H1 (cell line): ENCODE measurements around the gene OR51A4. TPM values are rescaled to one million over a fixed set of nuclear protein-coding genes. Genes with fewer than 3 reads are reported as not detected.

Experiments
- CTCF ChIA-PET: fragments of 300-600 bp; sonication (Branson Sonifier 250); formaldehyde crosslinking; loops from one replicate; lab custom pipeline; 2021; ENCODE audit not compliant: partially characterized antibody; lab: Charles Lee
- POLR2A ChIA-PET: fragments of 300-600 bp; sonication (Branson Sonifier 250); formaldehyde crosslinking; loops from one replicate; lab custom pipeline; 2021; ENCODE audit warnings: inconsistent platforms; ENCODE audit not compliant: partially characterized antibody; lab: Charles Lee
- DNase-seq, 2 experiments: peaks; one replicate each; pipeline versions ENCODE4 v3.0.0 to v3.0.0-alpha.2; 2010 to 2022; ENCODE audit warnings: low spot score in 2 of 2, low read depth in 1 of 2, mixed read lengths in 1 of 2
- FAIRE-seq: peaks from 2 replicates; lab custom pipeline; 2011; peaks lifted over from hg19 to GRCh38; lab: Jason Lieb, UNC
- H2AFZ ChIP-seq: 2 replicates; pipeline ENCODE4 v1.8.1; 2012; ENCODE audit warnings: low read length, inconsistent platforms
- H2AK5ac ChIP-seq: 2 replicates; pipeline ENCODE4 v1.6.1; 2013; ENCODE audit warnings: low read depth, low read length
- H2BK120ac ChIP-seq: replicated peaks from 2 replicates; pipeline ENCODE3; 2013; ENCODE audit warnings: low read depth, low read length, inconsistent platforms
- H2BK12ac ChIP-seq: 2 replicates; pipeline ENCODE4 v1.6.1; 2013; ENCODE audit warnings: low read depth, low read length
- H2BK15ac ChIP-seq: 2 replicates; pipeline ENCODE4 v1.6.1; 2013; ENCODE audit warnings: low read length
- H2BK20ac ChIP-seq: 2 replicates; pipeline ENCODE4 v1.6.1; 2013; ENCODE audit warnings: low read length
- H2BK5ac ChIP-seq: 2 replicates; pipeline ENCODE4 v1.6.1; 2013; ENCODE audit warnings: low read depth, low read length
- H3K14ac ChIP-seq: 2 replicates; pipeline ENCODE4 v1.6.1; 2013; ENCODE audit warnings: inconsistent platforms; ENCODE audit not compliant: insufficient read length
- H3K18ac ChIP-seq: 2 replicates; pipeline ENCODE4 v1.6.1; 2013; ENCODE audit warnings: low read length; ENCODE audit errors: extremely low read depth
- H3K23ac ChIP-seq: 2 replicates; pipeline ENCODE4 v1.6.1; 2013; ENCODE audit warnings: inconsistent platforms; ENCODE audit not compliant: insufficient read length
- H3K23me2 ChIP-seq: 2 replicates; pipeline ENCODE4 v1.6.1; 2013; ENCODE audit warnings: low read depth, low read length
- H3K27ac ChIP-seq: 2 replicates; pipeline ENCODE4 v1.6.1; 2011; ENCODE audit warnings: low read depth, low read length, inconsistent platforms
- H3K27me3 ChIP-seq, 4 experiments: replicated peaks in 1 of 4; 1 replicate in 1 of 4; 2 replicates in 3 of 4; pipeline versions ENCODE4 v1.6.1 to v1.8.1; 2011 to 2013; ENCODE audit warnings: low read length in 3 of 4, mild to moderate bottlenecking in 3 of 4, inconsistent platforms in 2 of 4, mixed read lengths in 2 of 4, moderate library complexity in 1 of 4; ENCODE audit not compliant: control insufficient read depth in 3 of 4, insufficient read depth in 3 of 4; ENCODE audit errors: extremely low read depth in 1 of 4
- H3K36me3 ChIP-seq, 4 experiments: 2 replicates each; pipeline versions ENCODE4 v1.6.1 to v1.8.1; 2011 to 2013; ENCODE audit warnings: mild to moderate bottlenecking in 4 of 4, low read length in 3 of 4, moderate library complexity in 2 of 4, control low read depth in 1 of 4, inconsistent platforms in 1 of 4; ENCODE audit not compliant: insufficient read depth in 4 of 4, control insufficient read depth in 2 of 4
- H3K4ac ChIP-seq: replicated peaks from 2 replicates; pipeline ENCODE3; 2013; ENCODE audit warnings: low read length, low read depth, mixed read lengths, inconsistent platforms; ENCODE audit not compliant: insufficient read length
- H3K4me1 ChIP-seq, 4 experiments: replicated peaks in 1 of 4; 1 replicate in 1 of 4; 2 replicates in 3 of 4; pipeline versions ENCODE4 v1.6.1 to v1.8.1; 2011 to 2013; ENCODE audit warnings: low read length in 3 of 4, inconsistent platforms in 2 of 4, mixed read lengths in 1 of 4; ENCODE audit not compliant: insufficient read depth in 4 of 4, control insufficient read depth in 3 of 4
- H3K4me2 ChIP-seq, 2 experiments: 2 replicates each; pipeline versions ENCODE4 v1.6.1 to v1.8.1; 2011 to 2013; ENCODE audit warnings: low read depth in 2 of 2, low read length in 2 of 2, control low read depth in 1 of 2, inconsistent platforms in 1 of 2, mild to moderate bottlenecking in 1 of 2; ENCODE audit not compliant: insufficient read depth in 1 of 2
- H3K4me3 ChIP-seq, 4 experiments: fragments of 200-600, 300-600 bp in 1 of 4; sonication (generic), shearing (Covaris generic), sonication (Bioruptor Twin) in 1 of 4; 2 replicates each; pipeline versions ENCODE4 v1.5.1 to v1.8.1; 2011 to 2016; ENCODE audit warnings: low read length in 4 of 4, low read depth in 3 of 4, control low read depth in 2 of 4, inconsistent platforms in 2 of 4, mild to moderate bottlenecking in 2 of 4, mixed read lengths in 1 of 4, moderate library complexity in 1 of 4; ENCODE audit not compliant: insufficient read depth in 2 of 4; ENCODE audit errors: extremely low read depth in 1 of 4
- H3K56ac ChIP-seq: replicated peaks from 2 replicates; pipeline ENCODE3; 2013; ENCODE audit warnings: low read depth, mild to moderate bottlenecking, mixed read lengths, low read length, inconsistent platforms; ENCODE audit not compliant: insufficient read length
- H3K79me1 ChIP-seq: 2 replicates; pipeline ENCODE4 v1.6.1; 2013; ENCODE audit warnings: low read depth, low read length, control low read depth
- H3K79me2 ChIP-seq, 2 experiments: 2 replicates each; pipeline versions ENCODE4 v1.6.1 to v1.8.1; 2012 to 2013; ENCODE audit warnings: low read length in 2 of 2, mild to moderate bottlenecking in 2 of 2, inconsistent platforms in 1 of 2; ENCODE audit not compliant: insufficient read depth in 2 of 2, control insufficient read depth in 1 of 2
- H3K9ac ChIP-seq, 4 experiments: replicated peaks in 1 of 4; 1 replicate in 1 of 4; 2 replicates in 3 of 4; pipeline versions ENCODE4 v1.6.1 to v1.8.1; 2011 to 2013; ENCODE audit warnings: low read depth in 3 of 4, low read length in 3 of 4, control low read depth in 2 of 4, mild to moderate bottlenecking in 2 of 4, moderate library complexity in 2 of 4, inconsistent platforms in 1 of 4; ENCODE audit errors: extremely low read depth in 1 of 4
- H3K9me3 ChIP-seq, 2 experiments: 2 replicates each; pipeline versions ENCODE4 v1.6.1 to v1.8.1; 2012 to 2013; ENCODE audit warnings: mild to moderate bottlenecking in 2 of 2, moderate library complexity in 2 of 2, control low read depth in 1 of 2, inconsistent platforms in 1 of 2, low read depth in 1 of 2, low read length in 1 of 2, mixed read lengths in 1 of 2; ENCODE audit not compliant: insufficient read depth in 2 of 2
- H4K20me1 ChIP-seq, 2 experiments: replicated peaks in 1 of 2; 2 replicates each; pipeline versions ENCODE3 to v1.8.1; 2011 to 2013; ENCODE audit warnings: inconsistent platforms in 2 of 2, low read length in 2 of 2, mild to moderate bottlenecking in 1 of 2; ENCODE audit not compliant: insufficient read depth in 2 of 2, control insufficient read depth in 1 of 2
- H4K5ac ChIP-seq: 2 replicates; pipeline ENCODE4 v1.6.1; 2013; ENCODE audit warnings: low read length, low read depth, mixed read lengths, inconsistent platforms; ENCODE audit not compliant: insufficient read length
- H4K8ac ChIP-seq: 2 replicates; pipeline ENCODE4 v1.8.0; 2013; ENCODE audit warnings: mild to moderate bottlenecking, moderate library complexity, low read length, inconsistent platforms; ENCODE audit not compliant: insufficient read depth; ENCODE audit errors: extremely low read depth
- H4K91ac ChIP-seq: replicated peaks from 2 replicates; pipeline ENCODE3; 2013; ENCODE audit warnings: low read length, mixed read lengths, inconsistent platforms; ENCODE audit not compliant: insufficient read length
- RAD21 ChIP-seq, 2 experiments: IDR thresholded peaks in 1 of 2; conservative IDR thresholded peaks in 1 of 2; 2 replicates each; pipeline ENCODE4 v1.6.1; 2011; ENCODE audit warnings: low read depth in 2 of 2, low read length in 2 of 2, improper control_type of control experiment in 1 of 2, inconsistent platforms in 1 of 2, mild to moderate bottlenecking in 1 of 2, moderate library complexity in 1 of 2
- WGBS, 2 experiments: shearing (Covaris generic) in 1 of 2; methylation state at CpG; one replicate each; pipeline versions ENCODE4 v1.1.6 to v1.1.7; 2013 to 2015; ENCODE audit warnings: low lambda C conversion rate in 2 of 2, mixed read lengths in 2 of 2, inconsistent platforms in 1 of 2, low coverage in 1 of 2, missing lambda C conversion rate in 1 of 2; ENCODE audit not compliant: insufficient replicate concordance in 2 of 2, insufficient coverage in 1 of 2, insufficient read length in 1 of 2; ENCODE audit errors: extremely low coverage in 1 of 2, missing lambda C conversion rate in 1 of 2; 5-methylcytosine and 5-hydroxymethylcytosine counted together
- polyA plus RNA-seq, 7 experiments: library from polyadenylated mRNA; depleted of rRNA in 3 of 7; stranded (reverse) in 5 of 7; unstranded in 2 of 7; fragments of >200 nt in 5 of 7; fragments of 200-250 nt in 2 of 7; gene quantifications; 1 replicate in 5 of 7; 2 replicates in 1 of 7; 4 replicates in 1 of 7; pipeline versions ENCODE4 v1.2.1 to v1.2.3, GENCODE V29; 2011 to 2013; ENCODE audit warnings: missing spikeins in 2 of 7, mixed read lengths in 2 of 7
- total RNA-seq: library from RNA; stranded (reverse); fragmentation: NEBNext Ultra II Directional; extraction: Animal tissue kit (Norgen Biotek cat#: 25700); gene quantifications from 2 replicates; pipeline ENCODE4 v1.2.1, GENCODE V29; 2021

Gene OR51A4
- total and polyA plus RNA-seq, 2 of the 8 experiments (the other 6 are each of a cell fraction or from before 2014, with no cell fraction given) = not detected

GRCh38 chr11:4982678-4983077 lies 35.3 kb upstream of the OR51A4 start:
- Histone ChIP-seq H4K5ac (no peak overlapping the region), H2AK5ac (no peak overlapping the region), H2BK5ac (no peak overlapping the region), H3K4me1 (no peaks in the 10 kb centered on the region), H2AFZ (no peak overlapping the region), H3K18ac (no peak overlapping the region), H3K79me2 (no peaks in the 10 kb centered on the region), H3K14ac (no peak overlapping the region), H3K4me3 (no peak overlapping the region), H3K79me1 (no peaks in the 10 kb centered on the region), H4K91ac (no peak overlapping the region), H2BK20ac (no peak overlapping the region), H3K9ac (no peak overlapping the region), H3K4me2 (no peak overlapping the region), H4K8ac (no peak overlapping the region), H2BK120ac (no peak overlapping the region), H3K27ac (no peak overlapping the region), H3K23ac (no peak overlapping the region), H3K4ac (no peak overlapping the region), H3K27me3 (no peaks in the 10 kb centered on the region), H3K9me3 (no peaks in the 10 kb centered on the region), H2BK15ac (no peak overlapping the region), H3K56ac (no peak overlapping the region), H3K23me2 (no peaks in the 10 kb centered on the region), H4K20me1 (no peaks in the 10 kb centered on the region), H2BK12ac (no peak overlapping the region), H3K36me3 (no peaks in the 10 kb centered on the region)
- DNase-seq = no peak
- 94% methylated on average over 3 of the region's 3 CpGs; no CpG with 5 or more reads in 1 of the 2 experiments for WGBS, 2 experiments
- FAIRE-seq = no peak
- TF ChIP-seq RAD21 (IDR thresholded peaks at IDR 0.05 in 1 of 2, conservative IDR thresholded peaks at IDR 0.05 in 1 of 2; ENCODE audit: low read depth in 2 of 2, low read length in 2 of 2) = no peak
- CTCF ChIA-PET = no interaction called here
- POLR2A ChIA-PET = no interaction called here
